Measurements from ENCODE around the gene LRP8.

The LRP8 gene

GRCh38 chr1:53295295-53295694 is 32.6 kb downstream of the LRP8 start:
- H3K27ac ChIP-seq (ENCODE audit: low read depth, low read length) = no peak overlapping the region
- no peaks in the 10 kb centered on the region for H3K27me3 ChIP-seq (ENCODE audit: control insufficient read depth in 5 of 5, insufficient read depth in 4 of 5, low read length in 5 of 5)
- H3K36me3 ChIP-seq (ENCODE audit: control insufficient read depth in 5 of 5, insufficient read depth in 5 of 5, low read length in 5 of 5) = no peaks in the 10 kb centered on the region
- H3K9ac ChIP-seq (ENCODE audit: low read length in 5 of 5) = peak overlapping the region in 1 of 5 donors; percentile 18
- peaks cover 5 to 66% (median 33%) of the 10 kb centered on the region in 5 donors for H3K4me1 ChIP-seq (ENCODE audit: control insufficient read depth in 5 of 5, insufficient read depth in 5 of 5, low read length in 5 of 5)
- H3K9me3 ChIP-seq (ENCODE audit: control insufficient read depth in 5 of 5, low read length in 5 of 5) = no peaks in the 10 kb centered on the region
- H3K4me3 ChIP-seq (ENCODE audit: low read depth in 1 of 5, low read length in 5 of 5) = no peak overlapping the region

GRCh38 chr1:53294567-53294966 is 33.3 kb downstream of the LRP8 start:
- H3K9ac ChIP-seq (ENCODE audit: low read length in 5 of 5) = peak overlapping the region in 1 of 5 donors; percentile 7
- peaks cover 5 to 66% (median 33%) of the 10 kb centered on the region in 5 donors for H3K4me1 ChIP-seq (ENCODE audit: control insufficient read depth in 5 of 5, insufficient read depth in 5 of 5, low read length in 5 of 5)
- H3K4me3 ChIP-seq (ENCODE audit: low read depth in 1 of 5, low read length in 5 of 5) = no peak overlapping the region

GRCh38 chr1:53294061-53294460 is 33.8 kb downstream of the LRP8 start:
- peaks cover 5 to 64% (median 33%) of the 10 kb centered on the region in 5 donors for H3K4me1 ChIP-seq (ENCODE audit: control insufficient read depth in 5 of 5, insufficient read depth in 5 of 5, low read length in 5 of 5)

More at GRCh38 chr1:53294567-53294966, 33.3 kb downstream of the LRP8 start:
- no peak overlapping the region for H3K27ac ChIP-seq (ENCODE audit: low read depth, low read length)
- H3K36me3 ChIP-seq (ENCODE audit: control insufficient read depth in 5 of 5, insufficient read depth in 5 of 5, low read length in 5 of 5) = no peaks in the 10 kb centered on the region
- H3K9me3 ChIP-seq (ENCODE audit: control insufficient read depth in 5 of 5, low read length in 5 of 5) = no peaks in the 10 kb centered on the region
- no peaks in the 10 kb centered on the region for H3K27me3 ChIP-seq (ENCODE audit: control insufficient read depth in 5 of 5, insufficient read depth in 4 of 5, low read length in 5 of 5)

GRCh38 chr1:53293123-53293522 is 34.7 kb downstream of the LRP8 start:
- Histone ChIP-seq H3K36me3 (ENCODE audit: control insufficient read depth in 5 of 5, insufficient read depth in 5 of 5, low read length in 5 of 5) (no peaks in the 10 kb centered on the region), H3K4me3 (ENCODE audit: low read depth in 1 of 5, low read length in 5 of 5) (no peak overlapping the region), H3K4me1 (ENCODE audit: control insufficient read depth in 5 of 5, insufficient read depth in 5 of 5, low read length in 5 of 5) (peaks cover 5 to 55% (median 28%) of the 10 kb centered on the region in 5 donors), H3K27me3 (ENCODE audit: control insufficient read depth in 5 of 5, insufficient read depth in 4 of 5, low read length in 5 of 5) (no peaks in the 10 kb centered on the region), H3K27ac (ENCODE audit: low read depth, low read length) (no peak overlapping the region), H3K9ac (ENCODE audit: low read length in 5 of 5) (peak overlapping the region in 2 of 5 donors; percentile 12 to 40), H3K9me3 (ENCODE audit: control insufficient read depth in 5 of 5, low read length in 5 of 5) (no peaks in the 10 kb centered on the region)

More at GRCh38 chr1:53294061-53294460, 33.8 kb downstream of the LRP8 start:
- no peaks in the 10 kb centered on the region for H3K36me3 ChIP-seq (ENCODE audit: control insufficient read depth in 5 of 5, insufficient read depth in 5 of 5, low read length in 5 of 5)
- H3K9me3 ChIP-seq (ENCODE audit: control insufficient read depth in 5 of 5, low read length in 5 of 5) = no peaks in the 10 kb centered on the region
- H3K27ac ChIP-seq (ENCODE audit: low read depth, low read length) = no peak overlapping the region
- H3K27me3 ChIP-seq (ENCODE audit: control insufficient read depth in 5 of 5, insufficient read depth in 4 of 5, low read length in 5 of 5) = no peaks in the 10 kb centered on the region
- H3K4me3 ChIP-seq (ENCODE audit: low read depth in 1 of 5, low read length in 5 of 5) = no peak overlapping the region
- no peak overlapping the region for H3K9ac ChIP-seq (ENCODE audit: low read length in 5 of 5)

GRCh38 chr1:53292690-53293089 is 35.2 kb downstream of the LRP8 start:
- no peak overlapping the region for H3K27ac ChIP-seq (ENCODE audit: low read depth, low read length)
- no peak overlapping the region for H3K9ac ChIP-seq (ENCODE audit: low read length in 5 of 5)
- no peaks in the 10 kb centered on the region for H3K9me3 ChIP-seq (ENCODE audit: control insufficient read depth in 5 of 5, low read length in 5 of 5)
- H3K4me1 ChIP-seq (ENCODE audit: control insufficient read depth in 5 of 5, insufficient read depth in 5 of 5, low read length in 5 of 5) = peaks cover 5 to 51% (median 28%) of the 10 kb centered on the region in 5 donors
- no peak overlapping the region for H3K4me3 ChIP-seq (ENCODE audit: low read depth in 1 of 5, low read length in 5 of 5)
- no peaks in the 10 kb centered on the region for H3K27me3 ChIP-seq (ENCODE audit: control insufficient read depth in 5 of 5, insufficient read depth in 4 of 5, low read length in 5 of 5)
- H3K36me3 ChIP-seq (ENCODE audit: control insufficient read depth in 5 of 5, insufficient read depth in 5 of 5, low read length in 5 of 5) = no peaks in the 10 kb centered on the region

- H3K27me3 ChIP-seq (ENCODE audit: control insufficient read depth in 5 of 5, insufficient read depth in 4 of 5, low read length in 5 of 5) = no peaks in the 10 kb centered on the region
- H3K4me1 ChIP-seq (ENCODE audit: control insufficient read depth in 5 of 5, insufficient read depth in 5 of 5, low read length in 5 of 5) = peaks cover 5 to 42% (median 28%) of the 10 kb centered on the region in 5 donors
- H3K4me3 ChIP-seq (ENCODE audit: low read depth in 1 of 5, low read length in 5 of 5) = no peak overlapping the region
- H3K27ac ChIP-seq (ENCODE audit: low read depth, low read length) = no peak overlapping the region
- no peaks in the 10 kb centered on the region for H3K9me3 ChIP-seq (ENCODE audit: control insufficient read depth in 5 of 5, low read length in 5 of 5)
- no peak overlapping the region for H3K9ac ChIP-seq (ENCODE audit: low read length in 5 of 5)
- no peaks in the 10 kb centered on the region for H3K36me3 ChIP-seq (ENCODE audit: control insufficient read depth in 5 of 5, insufficient read depth in 5 of 5, low read length in 5 of 5)
These were observed 36.3 kb downstream of the LRP8 start for GRCh38 chr1:53291574-53291973.

- Histone ChIP-seq H3K27ac (ENCODE audit: low read depth, low read length) (no peak overlapping the region), H3K36me3 (ENCODE audit: control insufficient read depth in 5 of 5, insufficient read depth in 5 of 5, low read length in 5 of 5) (no peaks in the 10 kb centered on the region), H3K9ac (ENCODE audit: low read length in 5 of 5) (no peak overlapping the region), H3K9me3 (ENCODE audit: control insufficient read depth in 5 of 5, low read length in 5 of 5) (no peaks in the 10 kb centered on the region), H3K4me3 (ENCODE audit: low read depth in 1 of 5, low read length in 5 of 5) (no peak overlapping the region), H3K27me3 (ENCODE audit: control insufficient read depth in 5 of 5, insufficient read depth in 4 of 5, low read length in 5 of 5) (no peaks in the 10 kb centered on the region), H3K4me1 (ENCODE audit: control insufficient read depth in 5 of 5, insufficient read depth in 5 of 5, low read length in 5 of 5) (peaks cover 3 to 15% (median 14%) of the 10 kb centered on the region in 5 donors)
These were observed 39.0 kb downstream of the LRP8 start for GRCh38 chr1:53288790-53289429.

- Histone ChIP-seq H3K9ac (ENCODE audit: low read length in 5 of 5) (no peak overlapping the region), H3K27me3 (ENCODE audit: control insufficient read depth in 5 of 5, insufficient read depth in 4 of 5, low read length in 5 of 5) (no peaks in the 10 kb centered on the region), H3K4me1 (ENCODE audit: control insufficient read depth in 5 of 5, insufficient read depth in 5 of 5, low read length in 5 of 5) (peaks cover 0 to 8% (median 6%) of the 10 kb centered on the region in 5 donors), H3K36me3 (ENCODE audit: control insufficient read depth in 5 of 5, insufficient read depth in 5 of 5, low read length in 5 of 5) (no peaks in the 10 kb centered on the region), H3K27ac (ENCODE audit: low read depth, low read length) (no peak overlapping the region), H3K9me3 (ENCODE audit: control insufficient read depth in 5 of 5, low read length in 5 of 5) (no peaks in the 10 kb centered on the region), H3K4me3 (ENCODE audit: low read depth in 1 of 5, low read length in 5 of 5) (no peak overlapping the region)
These were observed 39.7 kb downstream of the LRP8 start for GRCh38 chr1:53288002-53288789.

GRCh38 chr1:53286955-53287354 is 40.9 kb downstream of the LRP8 start:
- no peak overlapping the region for H3K4me3 ChIP-seq (ENCODE audit: low read depth in 1 of 5, low read length in 5 of 5)
- H3K27me3 ChIP-seq (ENCODE audit: control insufficient read depth in 5 of 5, insufficient read depth in 4 of 5, low read length in 5 of 5) = no peaks in the 10 kb centered on the region
- no peak overlapping the region for H3K9ac ChIP-seq (ENCODE audit: low read length in 5 of 5)
- no peaks in the 10 kb centered on the region for H3K36me3 ChIP-seq (ENCODE audit: control insufficient read depth in 5 of 5, insufficient read depth in 5 of 5, low read length in 5 of 5)
- H3K4me1 ChIP-seq (ENCODE audit: control insufficient read depth in 5 of 5, insufficient read depth in 5 of 5, low read length in 5 of 5) = no peaks in the 10 kb centered on the region
- H3K9me3 ChIP-seq (ENCODE audit: control insufficient read depth in 5 of 5, low read length in 5 of 5) = no peaks in the 10 kb centered on the region
- H3K27ac ChIP-seq (ENCODE audit: low read depth, low read length) = no peak overlapping the region

All from subcutaneous abdominal adipose tissue (tissue), 5 donors.